Stomach smooth muscle (tissue), 2 donors: ENCODE measurements around the gene PAPSS2.

Experiments
- H3K27ac ChIP-seq: one replicate; pipeline ENCODE4 v1.7.0; 2013; ENCODE audit warnings: mild to moderate bottlenecking, low read length, inconsistent platforms
- H3K27me3 ChIP-seq, 2 donors: one replicate each; pipeline ENCODE4 v1.7.0; 2013; ENCODE audit warnings: low read length in 2 of 2; ENCODE audit not compliant: insufficient read depth in 2 of 2, control insufficient read depth in 1 of 2
- H3K36me3 ChIP-seq, 2 donors: one replicate each; pipeline ENCODE4 v1.7.0; 2013; ENCODE audit warnings: low read length in 2 of 2; ENCODE audit not compliant: control insufficient read depth in 2 of 2, insufficient read depth in 2 of 2
- H3K4me1 ChIP-seq: one replicate; pipeline ENCODE4 v1.7.0; 2013; ENCODE audit warnings: low read length; ENCODE audit not compliant: control insufficient read depth, insufficient read depth
- H3K4me3 ChIP-seq, 2 donors: one replicate each; pipeline ENCODE4 v1.7.0; 2013; ENCODE audit warnings: low read length in 2 of 2
- H3K9ac ChIP-seq, 2 donors: one replicate each; pipeline ENCODE4 v1.7.0; 2013; ENCODE audit warnings: low read length in 2 of 2, mild to moderate bottlenecking in 1 of 2
- H3K9me3 ChIP-seq, 2 donors: one replicate each; pipeline ENCODE4 v1.7.0; 2013; ENCODE audit warnings: low read length in 2 of 2; ENCODE audit not compliant: control insufficient read depth in 2 of 2
- donor health status: healthy.
- donor health status: Pancreatic carcinoma.

The PAPSS2 gene

DNA sequence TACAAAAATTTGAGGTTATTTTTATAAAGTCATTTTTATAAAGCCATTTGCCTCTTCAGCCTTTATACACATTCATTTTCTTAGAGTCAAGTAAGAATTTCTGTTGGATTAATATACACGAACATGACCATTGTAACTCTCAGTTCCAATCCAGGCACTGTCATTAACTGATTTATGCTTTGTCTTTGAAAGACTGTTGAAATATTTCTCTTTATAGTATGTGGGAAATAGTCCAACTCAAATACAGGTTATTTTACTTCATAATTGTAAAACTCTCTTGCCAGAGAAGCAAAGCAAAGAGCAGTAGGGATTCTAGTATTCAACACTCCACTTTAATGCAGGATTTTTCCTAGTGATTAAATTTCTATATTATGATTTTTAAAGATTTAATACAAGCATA lies 36.5 kb upstream of the PAPSS2 start:
- H3K27ac ChIP-seq = no peak overlapping the region
- no peaks in the 10 kb centered on the region for H3K27me3 ChIP-seq
- no peak overlapping the region for H3K4me3 ChIP-seq
- no peaks in the 10 kb centered on the region for H3K36me3 ChIP-seq
- H3K9ac ChIP-seq = no peak overlapping the region
- H3K4me1 ChIP-seq = no peaks in the 10 kb centered on the region
- no peaks in the 10 kb centered on the region for H3K9me3 ChIP-seq

- no peaks in the 10 kb centered on the region for H3K9me3 ChIP-seq
- no peak overlapping the region for H3K9ac ChIP-seq
- H3K36me3 ChIP-seq = no peaks in the 10 kb centered on the region
- H3K4me3 ChIP-seq = no peak overlapping the region
- H3K27me3 ChIP-seq = no peaks in the 10 kb centered on the region
- H3K27ac ChIP-seq = no peak overlapping the region
- H3K4me1 ChIP-seq = no peaks in the 10 kb centered on the region
Measured at GRCh38 chr10:87625661-87626060, 34.0 kb upstream of the PAPSS2 start.

DNA sequence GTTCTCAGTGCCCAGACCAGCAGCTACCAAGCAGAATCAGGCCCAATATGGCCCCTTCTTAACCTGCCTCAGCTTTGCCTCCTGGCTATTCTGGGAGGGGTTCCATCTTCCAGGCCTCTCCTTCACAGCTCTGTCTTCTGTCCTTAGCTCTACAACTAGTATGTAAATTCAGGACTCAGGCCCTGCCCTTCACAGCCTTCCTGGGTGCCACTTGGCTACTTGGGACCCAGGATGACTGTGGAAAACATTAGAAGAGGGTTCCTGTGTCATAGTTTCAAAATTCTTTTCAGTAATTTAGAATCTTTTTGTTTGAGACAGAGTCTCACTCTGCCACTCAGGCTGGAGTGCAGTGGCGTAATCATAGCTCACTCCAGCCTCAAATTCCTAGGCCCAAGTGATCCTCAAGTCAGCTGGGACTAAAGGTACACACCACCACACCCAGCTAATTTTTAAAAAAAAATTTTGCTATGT lies 33.2 kb upstream of the PAPSS2 start:
- Histone ChIP-seq H3K4me3 (no peak overlapping the region), H3K4me1 (no peaks in the 10 kb centered on the region), H3K36me3 (no peaks in the 10 kb centered on the region), H3K27me3 (no peaks in the 10 kb centered on the region), H3K9ac (no peak overlapping the region), H3K9me3 (no peaks in the 10 kb centered on the region), H3K27ac (no peak overlapping the region)

- Histone ChIP-seq H3K4me1 (no peaks in the 10 kb centered on the region), H3K27me3 (no peaks in the 10 kb centered on the region), H3K36me3 (no peaks in the 10 kb centered on the region), H3K9me3 (no peaks in the 10 kb centered on the region), H3K4me3 (no peak overlapping the region), H3K9ac (no peak overlapping the region), H3K27ac (no peak overlapping the region)
Measured at GRCh38 chr10:87630171-87630570, 29.5 kb upstream of the PAPSS2 start.

DNA sequence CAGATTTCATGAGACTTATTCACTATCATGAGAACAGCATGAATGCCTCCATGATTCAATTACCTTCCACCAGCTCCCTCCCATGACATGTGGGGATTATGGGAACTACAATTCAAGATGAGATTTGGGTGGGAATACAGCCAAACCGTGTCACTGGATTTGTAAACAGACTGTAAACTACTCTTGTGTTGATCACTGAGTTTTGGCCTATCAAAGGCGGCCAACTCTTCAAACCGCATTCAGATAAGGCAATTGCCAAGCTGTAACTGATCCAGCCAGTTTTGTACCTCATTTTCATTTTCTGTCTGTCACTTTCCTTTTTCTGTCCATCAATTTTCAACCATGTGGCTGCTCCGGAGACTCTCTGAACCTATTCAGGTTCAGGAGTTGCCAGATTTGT lies 27.2 kb upstream of the PAPSS2 start:
- H3K4me3 ChIP-seq = no peak overlapping the region
- no peaks in the 10 kb centered on the region for H3K36me3 ChIP-seq
- H3K27me3 ChIP-seq = no peaks in the 10 kb centered on the region
- H3K4me1 ChIP-seq = no peaks in the 10 kb centered on the region
- no peak overlapping the region for H3K9ac ChIP-seq
- no peaks in the 10 kb centered on the region for H3K9me3 ChIP-seq
- H3K27ac ChIP-seq = no peak overlapping the region

- H3K4me3 ChIP-seq = no peak overlapping the region
- H3K9me3 ChIP-seq = no peaks in the 10 kb centered on the region
- H3K4me1 ChIP-seq = no peaks in the 10 kb centered on the region
- no peak overlapping the region for H3K27ac ChIP-seq
- no peak overlapping the region for H3K9ac ChIP-seq
- no peaks in the 10 kb centered on the region for H3K36me3 ChIP-seq
- no peaks in the 10 kb centered on the region for H3K27me3 ChIP-seq
Measured at GRCh38 chr10:87634311-87634710, 25.4 kb upstream of the PAPSS2 start.

DNA sequence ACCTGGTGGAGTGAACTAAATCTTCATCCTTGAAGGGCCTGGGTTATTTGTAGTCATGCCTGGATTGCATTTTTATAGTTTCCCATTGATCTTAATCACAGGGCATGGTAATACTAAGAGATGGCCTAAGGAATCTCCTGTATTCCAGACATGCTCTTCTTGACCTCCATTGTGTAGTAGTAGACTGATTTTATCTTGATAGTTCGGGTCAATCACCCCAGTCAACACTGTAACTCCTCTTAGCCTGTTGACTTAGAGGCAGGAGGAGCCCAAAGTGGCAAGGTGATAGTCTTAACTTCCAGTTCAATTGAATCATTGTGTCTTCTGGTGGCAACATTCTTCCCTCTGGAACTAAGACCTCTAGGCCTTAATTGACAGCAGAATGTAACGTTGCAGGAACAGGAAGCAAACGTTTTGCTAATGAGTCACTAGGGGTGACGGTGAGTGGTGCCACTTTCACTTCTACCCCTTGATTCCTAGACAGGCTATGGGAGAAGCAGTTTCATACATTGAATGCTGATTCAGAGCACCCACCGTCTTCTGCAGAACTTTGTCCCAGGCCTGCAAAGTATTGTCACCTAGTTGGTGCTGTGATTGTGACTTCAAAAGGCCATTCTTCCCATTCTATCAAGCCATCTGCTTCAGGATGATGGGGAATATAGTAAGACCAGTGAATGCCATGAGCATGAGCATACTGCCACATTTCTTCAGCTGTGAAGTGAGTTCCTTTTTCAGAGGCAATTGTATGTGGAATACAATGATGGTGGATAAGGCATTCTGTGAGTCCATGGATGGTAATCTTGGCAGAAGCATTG lies 24.0 kb upstream of the PAPSS2 start:
- H3K27me3 ChIP-seq = no peaks in the 10 kb centered on the region
- no peaks in the 10 kb centered on the region for H3K4me1 ChIP-seq
- H3K36me3 ChIP-seq = no peaks in the 10 kb centered on the region
- H3K9me3 ChIP-seq = no peaks in the 10 kb centered on the region
- no peak overlapping the region for H3K27ac ChIP-seq
- no peak overlapping the region for H3K4me3 ChIP-seq
- H3K9ac ChIP-seq = no peak overlapping the region

DNA sequence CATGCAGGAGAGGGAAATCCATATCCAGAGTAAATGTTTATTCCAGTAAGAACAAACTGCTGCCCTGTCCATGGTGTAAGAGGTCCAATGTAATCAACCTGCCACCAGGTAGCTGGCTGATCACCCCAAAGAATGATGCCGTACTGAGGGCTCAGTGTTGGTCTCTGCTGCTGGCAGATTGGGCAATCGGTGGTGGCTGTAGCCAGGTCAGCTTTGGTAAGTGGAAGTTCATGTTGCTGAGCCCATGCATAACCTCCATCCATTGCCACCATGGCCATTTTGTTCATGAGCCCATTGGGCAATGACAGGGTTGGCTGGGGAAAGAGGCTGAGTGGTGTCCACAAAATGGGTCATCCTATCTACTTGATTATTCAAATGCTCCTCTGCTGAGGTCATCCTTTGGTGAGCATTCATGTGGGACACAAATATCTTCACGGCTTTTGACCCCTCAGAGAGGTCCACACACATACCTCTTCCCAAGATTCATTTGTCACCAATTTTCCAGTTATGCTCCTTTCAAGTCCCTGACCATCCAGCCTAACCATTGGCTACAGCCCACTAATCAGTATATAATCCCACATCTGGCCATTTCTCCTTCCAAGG lies 23.3 kb upstream of the PAPSS2 start:
- Histone ChIP-seq H3K4me1 (no peaks in the 10 kb centered on the region), H3K9me3 (no peaks in the 10 kb centered on the region), H3K27ac (no peak overlapping the region), H3K9ac (no peak overlapping the region), H3K27me3 (no peaks in the 10 kb centered on the region), H3K4me3 (no peak overlapping the region), H3K36me3 (no peaks in the 10 kb centered on the region)

- H3K4me1 ChIP-seq = no peaks in the 10 kb centered on the region
- H3K4me3 ChIP-seq = no peak overlapping the region
- H3K9ac ChIP-seq = no peak overlapping the region
- H3K27ac ChIP-seq = no peak overlapping the region
- H3K36me3 ChIP-seq = no peaks in the 10 kb centered on the region
- no peaks in the 10 kb centered on the region for H3K27me3 ChIP-seq
- no peaks in the 10 kb centered on the region for H3K9me3 ChIP-seq
Measured at GRCh38 chr10:87639493-87639892, 20.2 kb upstream of the PAPSS2 start.

DNA sequence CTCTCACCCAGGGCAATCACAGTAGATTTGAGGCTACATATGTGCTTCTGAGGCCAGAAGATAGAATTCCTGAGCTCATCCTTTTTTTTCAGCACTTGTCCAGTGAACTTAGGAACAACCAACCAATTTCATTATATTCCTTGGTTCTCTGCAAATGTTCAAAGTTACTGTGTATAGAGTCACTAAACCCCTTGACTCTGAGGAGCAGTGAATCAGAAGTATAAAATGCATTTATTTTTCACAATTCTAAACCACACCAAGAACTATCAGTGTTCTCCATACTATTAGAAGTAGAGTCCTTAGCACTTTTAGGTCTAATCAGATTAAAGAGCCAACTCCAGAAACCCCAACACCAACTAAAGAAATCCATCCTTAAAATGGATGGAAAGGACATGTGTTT lies 19.6 kb upstream of the PAPSS2 start:
- Histone ChIP-seq H3K9ac (no peak overlapping the region), H3K27ac (no peak overlapping the region), H3K4me1 (no peaks in the 10 kb centered on the region), H3K4me3 (no peak overlapping the region), H3K9me3 (no peaks in the 10 kb centered on the region), H3K36me3 (no peaks in the 10 kb centered on the region), H3K27me3 (no peaks in the 10 kb centered on the region)

DNA sequence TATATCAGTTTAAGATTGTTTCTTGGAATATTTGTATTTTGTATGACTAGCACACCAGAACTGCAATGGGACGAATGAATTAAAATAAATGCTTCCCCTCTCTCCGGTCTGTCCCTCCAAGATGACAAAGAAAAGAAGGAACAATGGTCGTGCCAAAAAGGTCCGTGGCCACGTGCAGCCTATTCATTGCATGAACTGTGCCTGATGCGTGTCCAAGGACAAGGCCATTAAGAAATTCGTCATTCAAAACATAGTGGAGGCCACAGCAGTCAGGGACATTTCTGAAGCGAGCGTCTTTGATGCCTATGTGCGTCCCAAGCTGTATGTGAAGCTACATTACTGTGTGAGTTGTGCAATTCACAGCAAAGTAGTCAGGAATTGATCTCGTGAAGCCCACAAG lies 17.2 kb upstream of the PAPSS2 start:
- H3K27ac ChIP-seq = no peak overlapping the region
- H3K9ac ChIP-seq = no peak overlapping the region
- H3K27me3 ChIP-seq = no peaks in the 10 kb centered on the region
- H3K36me3 ChIP-seq = no peaks in the 10 kb centered on the region
- H3K9me3 ChIP-seq = no peaks in the 10 kb centered on the region
- no peak overlapping the region for H3K4me3 ChIP-seq
- no peaks in the 10 kb centered on the region for H3K4me1 ChIP-seq
